Sigmoid colon (tissue), 7 donors: ENCODE results near the gene TMEM63B. TPM values are rescaled to one million over a fixed set of nuclear protein-coding genes. Genes with fewer than 3 reads are reported as not detected.

ENCODE experiments used
- DNase-seq: peaks from one replicate; pipeline ENCODE4 v3.0.0-alpha.2; 2019
- H3K27ac ChIP-seq, 4 donors: fragments of 200-600 bp; sonication (generic); one replicate each; pipeline ENCODE4 v1.5.1; 2016 to 2019; ENCODE audit warnings: mild to moderate bottlenecking in 1 of 4
- H3K27me3 ChIP-seq, 3 donors: fragments of 200-600 bp; sonication (generic); one replicate each; pipeline ENCODE4 v1.5.1; 2019; ENCODE audit warnings: mild to moderate bottlenecking in 1 of 3
- H3K36me3 ChIP-seq, 4 donors: fragments of 200-600 bp; sonication (generic); one replicate each; pipeline ENCODE4 v1.5.1; 2016 to 2019
- H3K4me1 ChIP-seq, 4 donors: fragments of 200-600 bp; sonication (generic); one replicate each; pipeline ENCODE4 v1.5.1; 2017 to 2019
- H3K4me3 ChIP-seq, 4 donors: fragments of 200-600 bp; sonication (generic); one replicate each; pipeline ENCODE4 v1.5.1; 2017 to 2019; ENCODE audit warnings: mild to moderate bottlenecking in 2 of 4, moderate library complexity in 1 of 4
- H3K9me3 ChIP-seq, 4 donors: fragments of 200-600 bp in 3 of 4; sonication (generic) in 3 of 4; one replicate each; pipeline versions ENCODE4 v1.5.1 to v1.6.1; 2013 to 2019
- EP300 ChIP-seq, 4 donors: sonication (generic); formaldehyde crosslinking; IDR thresholded peaks; one replicate each; pipeline ENCODE4 v1.6.1; 2017; ENCODE audit warnings: antibody characterized with exemption in 4 of 4
- POLR2A ChIP-seq, 2 donors: fragments of 450-650 bp; IDR thresholded peaks; one replicate each; pipeline ENCODE4 v1.6.1; 2016; ENCODE audit warnings: antibody characterized with exemption in 2 of 2, mild to moderate bottlenecking in 2 of 2, moderate library complexity in 2 of 2
- POLR2AphosphoS5 ChIP-seq, 4 donors: sonication (generic); formaldehyde crosslinking; IDR thresholded peaks; one replicate each; pipeline ENCODE4 v1.6.1; 2017; ENCODE audit warnings: antibody characterized with exemption in 4 of 4
- WGBS, 2 donors: extraction: QIAGEN DNeasy Blood & Tissue Kit; methylation state at CpG; one replicate each; pipeline ENCODE4 v1.1.7; 2013; 5-methylcytosine and 5-hydroxymethylcytosine counted together
- intact Hi-C: fragments of 100-400 bp; cut with DNase I; formaldehyde crosslinking; loops from one replicate; pipeline ENCODE4 v1.15.1; 2023
- polyA plus RNA-seq, 3 donors: library from polyadenylated mRNA; stranded (reverse); fragments of 200-250 nt; gene quantifications; one replicate each; pipeline ENCODE4 v1.2.3, GENCODE V29; 2013
- total RNA-seq, 4 donors: library from RNA; depleted of rRNA; stranded (reverse); fragments of >200 nt; gene quantifications; one replicate each; pipeline ENCODE4 v1.1.0, GENCODE V29; 2016
- TF ChIP-seq, protein P1 (sequence below), 4 experiments: fragments of 450-650 bp in 3 of 4; fragments of 200-600 bp in 1 of 4; IDR thresholded peaks; one replicate each; pipeline ENCODE4 v1.5.1; 2016 to 2019; ENCODE audit warnings: antibody characterized with exemption in 4 of 4, mild to moderate bottlenecking in 3 of 4, moderate library complexity in 2 of 4
- donor health status: healthy with polysubstance abuse.
- donor health status: Bipolar disorder and iron deficiency.
- donor health status: healthy.

The TMEM63B gene
- total and polyA plus RNA-seq, 7 donors, result 9.0 to 48.5 (median 14.6) TPM

DNA sequence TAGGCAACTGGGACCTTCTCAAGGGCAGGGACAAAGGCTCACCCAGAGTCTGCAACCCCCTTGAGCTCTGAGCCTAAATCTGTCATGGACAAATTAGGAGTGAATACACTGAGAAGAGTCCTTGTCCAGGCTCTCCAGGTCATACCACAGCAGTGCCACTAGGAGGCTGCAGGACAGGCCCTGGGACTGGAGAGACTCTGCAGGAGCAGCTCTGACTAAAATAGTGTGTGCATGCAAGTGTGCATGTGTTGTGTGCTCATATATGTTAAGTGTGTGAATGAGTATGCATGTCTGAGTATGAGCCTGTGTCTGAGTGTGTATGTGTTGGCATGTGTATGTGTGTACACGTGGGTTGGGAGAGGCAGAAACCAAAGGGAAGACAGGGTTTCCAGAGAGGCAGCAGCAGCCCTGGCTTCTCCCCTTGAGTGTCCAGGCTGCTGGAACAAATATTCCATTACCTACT, 27.2 kb upstream of the TMEM63B start:
- intact Hi-C loops, result no loop called here
- WGBS, 2 donors, result 21 to 66% methylated on average over 1 of the region's 1 CpG
- no peak for TF ChIP-seq EP300 (IDR thresholded peaks at IDR 0.05)
- TF ChIP-seq, protein P1, sequence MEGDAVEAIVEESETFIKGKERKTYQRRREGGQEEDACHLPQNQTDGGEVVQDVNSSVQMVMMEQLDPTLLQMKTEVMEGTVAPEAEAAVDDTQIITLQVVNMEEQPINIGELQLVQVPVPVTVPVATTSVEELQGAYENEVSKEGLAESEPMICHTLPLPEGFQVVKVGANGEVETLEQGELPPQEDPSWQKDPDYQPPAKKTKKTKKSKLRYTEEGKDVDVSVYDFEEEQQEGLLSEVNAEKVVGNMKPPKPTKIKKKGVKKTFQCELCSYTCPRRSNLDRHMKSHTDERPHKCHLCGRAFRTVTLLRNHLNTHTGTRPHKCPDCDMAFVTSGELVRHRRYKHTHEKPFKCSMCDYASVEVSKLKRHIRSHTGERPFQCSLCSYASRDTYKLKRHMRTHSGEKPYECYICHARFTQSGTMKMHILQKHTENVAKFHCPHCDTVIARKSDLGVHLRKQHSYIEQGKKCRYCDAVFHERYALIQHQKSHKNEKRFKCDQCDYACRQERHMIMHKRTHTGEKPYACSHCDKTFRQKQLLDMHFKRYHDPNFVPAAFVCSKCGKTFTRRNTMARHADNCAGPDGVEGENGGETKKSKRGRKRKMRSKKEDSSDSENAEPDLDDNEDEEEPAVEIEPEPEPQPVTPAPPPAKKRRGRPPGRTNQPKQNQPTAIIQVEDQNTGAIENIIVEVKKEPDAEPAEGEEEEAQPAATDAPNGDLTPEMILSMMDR (IDR thresholded peaks at IDR 0.05), result peak in 2 of 4 experiments; percentile 31 to 35
- Histone ChIP-seq H3K27ac (no peak overlapping the region), H3K9me3 (no peaks in the 10 kb centered on the region), H3K27me3 (no peaks in the 10 kb centered on the region), H3K4me3 (no peak overlapping the region), H3K36me3 (peaks cover 6 to 30% (median 14%) of the 10 kb centered on the region in 4 donors), H3K4me1 (peaks cover 0 to 2% (median 0%) of the 10 kb centered on the region in 4 donors)
- no peak for DNase-seq

DNA sequence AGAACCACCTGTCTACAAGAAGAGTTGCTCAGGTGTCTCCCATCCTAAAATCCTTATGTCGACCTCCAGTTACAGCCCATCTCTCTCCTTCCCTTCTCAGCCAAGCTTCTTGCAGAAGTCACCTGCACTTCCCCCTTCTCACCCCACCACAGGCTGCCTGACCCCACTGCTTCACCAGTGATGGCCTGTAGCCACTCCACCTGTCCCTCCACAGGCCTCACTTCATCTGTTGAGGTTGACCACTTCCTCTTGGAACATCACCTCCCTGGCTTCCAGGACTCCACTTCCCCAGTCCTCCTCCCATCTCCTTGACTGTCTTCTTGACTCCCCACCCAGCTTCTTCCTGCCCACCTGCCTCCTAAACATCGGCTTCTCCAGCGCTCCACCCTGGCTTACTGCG, 25.5 kb upstream of the TMEM63B start:
- no peak overlapping the region for H3K4me3 ChIP-seq
- no peak for TF ChIP-seq POLR2AphosphoS5 (IDR thresholded peaks at IDR 0.05)
- TF ChIP-seq, protein P1 (IDR thresholded peaks at IDR 0.05), result no peak
- TF ChIP-seq POLR2A (IDR thresholded peaks at IDR 0.05), result no peak
- no peak for TF ChIP-seq EP300 (IDR thresholded peaks at IDR 0.05)
- no peaks in the 10 kb centered on the region for H3K27me3 ChIP-seq
- peaks cover 0 to 16% (median 0%) of the 10 kb centered on the region in 4 donors for H3K4me1 ChIP-seq
- H3K36me3 ChIP-seq, result peaks cover 6 to 36% (median 14%) of the 10 kb centered on the region in 4 donors
- no peak for DNase-seq
- no peaks in the 10 kb centered on the region for H3K9me3 ChIP-seq
- H3K27ac ChIP-seq, result no peak overlapping the region
- 82 to 90% methylated on average over 4 of the region's 4 CpGs for WGBS, 2 donors
- intact Hi-C loops, result no loop called here

DNA sequence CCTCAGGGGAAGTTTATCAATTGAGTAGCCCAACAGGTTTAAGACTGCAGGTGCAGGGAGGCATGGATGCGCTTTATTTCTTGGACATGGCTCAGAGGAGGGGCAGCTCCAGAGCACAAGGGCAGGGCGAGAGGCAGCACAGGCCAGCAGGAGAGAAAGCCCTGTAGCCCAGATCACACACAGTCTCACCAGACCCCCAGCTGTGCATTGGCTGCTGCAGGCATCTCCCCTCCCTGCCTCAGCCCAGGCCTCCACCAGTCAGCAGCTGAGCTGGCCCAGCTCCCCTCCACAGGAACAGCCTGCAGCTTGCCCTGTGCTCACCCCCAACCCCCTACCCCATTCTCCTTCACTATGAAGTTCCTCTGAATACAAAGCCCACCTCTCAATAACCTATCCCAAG, 24.8 kb upstream of the TMEM63B start:
- Histone ChIP-seq H3K27ac (no peak overlapping the region), H3K4me1 (peaks cover 0 to 16% (median 0%) of the 10 kb centered on the region in 4 donors), H3K27me3 (no peaks in the 10 kb centered on the region), H3K4me3 (no peak overlapping the region), H3K36me3 (peaks cover 6 to 43% (median 14%) of the 10 kb centered on the region in 4 donors), H3K9me3 (no peaks in the 10 kb centered on the region)
- TF ChIP-seq POLR2AphosphoS5 (IDR thresholded peaks at IDR 0.05), result no peak
- no peak for TF ChIP-seq EP300 (IDR thresholded peaks at IDR 0.05)
- TF ChIP-seq, protein P1 (IDR thresholded peaks at IDR 0.05), result no peak
- TF ChIP-seq POLR2A (IDR thresholded peaks at IDR 0.05), result no peak
- DNase-seq, result no peak
- 90 to 92% methylated on average over 2 of the region's 2 CpGs for WGBS, 2 donors
- intact Hi-C loops, result no loop called here

DNA sequence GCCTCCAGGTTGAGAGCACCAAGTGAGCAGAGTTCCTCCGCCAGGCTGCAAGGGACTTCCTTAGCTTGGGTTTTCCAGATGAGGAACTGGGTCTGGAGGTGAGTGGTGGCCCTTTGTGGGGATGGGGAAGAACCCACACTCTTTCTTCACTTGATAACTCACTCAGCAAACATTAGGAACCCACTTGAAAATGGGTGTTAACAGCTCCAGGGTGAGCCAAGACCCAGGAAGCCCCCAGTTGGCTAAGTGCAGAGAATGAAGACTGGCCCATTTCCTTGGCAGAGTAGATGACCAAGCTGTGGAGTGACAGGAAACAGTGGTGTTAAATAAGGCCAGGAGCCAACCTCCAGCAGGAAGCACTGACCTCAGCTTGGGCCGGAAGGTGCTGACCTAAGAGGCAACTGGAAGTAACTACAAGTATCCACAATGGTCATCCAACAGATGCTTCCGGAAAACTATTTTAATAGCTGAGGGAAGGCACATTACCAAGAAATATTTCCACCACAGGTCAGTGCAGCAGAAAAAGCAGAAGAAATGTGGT, 22.8 kb upstream of the TMEM63B start:
- Histone ChIP-seq H3K27ac (no peak overlapping the region), H3K27me3 (no peaks in the 10 kb centered on the region), H3K4me1 (peaks cover 0 to 16% (median 0%) of the 10 kb centered on the region in 4 donors), H3K36me3 (peaks cover 6 to 56% (median 12%) of the 10 kb centered on the region in 4 donors), H3K4me3 (no peak overlapping the region), H3K9me3 (no peaks in the 10 kb centered on the region)
- WGBS, 2 donors, result 88 to 89% methylated on average over 3 of the region's 3 CpGs
- TF ChIP-seq, protein P1 (IDR thresholded peaks at IDR 0.05), result no peak
- peak in 3 of 4 donors; percentile 36 to 56 (median 42) for TF ChIP-seq POLR2AphosphoS5 (IDR thresholded peaks at IDR 0.05)
- intact Hi-C loops, result no loop called here
- no peak for DNase-seq

DNA sequence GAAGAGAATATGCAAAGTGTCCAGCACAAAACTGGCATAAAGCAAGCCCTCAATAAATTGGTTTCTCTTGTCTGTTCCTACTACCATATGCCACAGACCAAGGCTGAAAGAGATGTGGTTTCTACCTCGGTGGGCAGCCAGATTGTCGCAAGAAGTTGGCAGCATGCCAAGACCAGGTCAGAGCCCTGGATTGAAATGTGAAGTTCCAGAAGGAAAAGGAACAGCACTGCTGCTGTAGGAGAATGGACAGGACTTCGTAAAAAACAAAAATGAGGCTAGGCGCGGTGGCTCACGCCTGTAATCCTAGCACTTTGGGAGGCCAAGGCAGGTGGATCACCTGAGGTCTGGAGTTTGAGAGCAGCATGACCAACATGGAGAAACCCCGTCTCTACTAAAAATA, 22.2 kb upstream of the TMEM63B start:
- 83 to 87% methylated on average over 7 of the region's 7 CpGs for WGBS, 2 donors
- Histone ChIP-seq H3K27me3 (no peaks in the 10 kb centered on the region), H3K4me1 (peaks cover 0 to 16% (median 0%) of the 10 kb centered on the region in 4 donors), H3K4me3 (no peak overlapping the region), H3K9me3 (no peaks in the 10 kb centered on the region), H3K27ac (peak overlapping the region in 1 of 4 donors; percentile 32), H3K36me3 (peaks cover 6 to 56% (median 9%) of the 10 kb centered on the region in 4 donors)
- intact Hi-C loops, result no loop called here
- no peak for DNase-seq
- TF ChIP-seq, protein P1 (IDR thresholded peaks at IDR 0.05), result no peak
- TF ChIP-seq EP300 (IDR thresholded peaks at IDR 0.05), result no peak
- no peak for TF ChIP-seq POLR2AphosphoS5 (IDR thresholded peaks at IDR 0.05)
- no peak for TF ChIP-seq POLR2A (IDR thresholded peaks at IDR 0.05)
